Nephron (organoid): Measurements from ENCODE around the gene MRPL51.
A peak's percentile ranks its signal among the peaks of the same experiment; 100 is the strongest.

Experiments
- H3K27ac Mint-ChIP-seq, 3 experiments: 2 replicates each; pipeline ENCODE4 v1.8.0; 2020; ENCODE audit warnings: mixed read lengths in 3 of 3, mild to moderate bottlenecking in 2 of 3, moderate library complexity in 1 of 3
- H3K27me3 Mint-ChIP-seq: 2 replicates; pipeline ENCODE4 v1.8.0; 2021; ENCODE audit warnings: low read depth, mild to moderate bottlenecking, moderate library complexity, mixed read lengths
- H3K36me3 Mint-ChIP-seq: 2 replicates; pipeline ENCODE4 v1.8.0; 2020; ENCODE audit warnings: low read depth, mixed read lengths
- H3K4me1 Mint-ChIP-seq: 2 replicates; pipeline ENCODE4 v1.8.0; 2020; ENCODE audit warnings: mixed read lengths
- H3K4me3 Mint-ChIP-seq, 3 experiments: 2 replicates each; pipeline ENCODE4 v1.8.0; 2020; ENCODE audit warnings: mild to moderate bottlenecking in 3 of 3, mixed read lengths in 3 of 3, moderate library complexity in 2 of 3
- H3K9me3 Mint-ChIP-seq: 2 replicates; pipeline ENCODE4 v1.8.0; 2020; ENCODE audit warnings: mixed read lengths
- TF ChIP-seq, protein P1 (sequence below), 3 experiments: fragments of 200-600 bp; sonication (generic); IDR thresholded peaks; one replicate each; pipeline ENCODE4 v1.5.0; 2021; ENCODE audit warnings: antibody characterized with exemption in 3 of 3; ENCODE audit not compliant: unreplicated experiment in 3 of 3

The MRPL51 gene

DNA sequence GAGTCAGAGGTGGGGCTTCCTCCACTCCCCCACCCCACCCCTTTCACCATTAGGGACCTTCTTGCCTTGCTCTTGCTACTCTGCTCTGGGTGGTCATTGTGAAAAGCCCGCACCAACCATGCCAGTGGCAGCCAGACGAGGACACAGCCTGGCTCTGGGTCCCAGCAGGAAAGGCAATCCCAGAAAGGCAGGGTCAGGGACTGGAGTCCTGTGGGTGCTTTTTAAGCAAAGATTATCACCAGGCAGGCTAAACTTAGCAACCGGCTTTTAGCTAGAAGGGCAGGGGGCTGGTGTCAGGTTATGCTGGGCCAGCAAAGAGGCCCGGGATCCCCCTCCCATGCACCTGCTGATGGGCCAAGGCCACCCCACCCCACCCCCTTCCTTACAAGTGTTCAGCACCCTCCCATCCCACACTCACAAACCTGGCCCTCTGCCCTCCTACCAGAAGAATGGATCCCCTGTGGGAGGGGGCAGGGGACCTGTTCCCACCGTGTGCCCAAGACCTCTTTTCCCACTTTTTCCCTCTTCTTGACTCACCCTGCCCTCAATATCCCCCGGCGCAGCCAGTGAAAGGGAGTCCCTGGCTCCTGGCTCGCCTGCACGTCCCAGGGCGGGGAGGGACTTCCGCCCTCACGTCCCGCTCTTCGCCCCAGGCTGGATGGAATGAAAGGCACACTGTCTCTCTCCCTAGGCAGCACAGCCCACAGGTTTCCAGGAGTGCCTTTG lies 40.0 kb upstream of the MRPL51 start:
- H3K4me1 Mint-ChIP-seq = peaks cover 42% of the 10 kb centered on the region
- H3K4me3 Mint-ChIP-seq = peak overlapping the region; percentile 88 to 95 (median 93)
- H3K27ac Mint-ChIP-seq = peak overlapping the region; percentile 97 to 99 (median 98)
- H3K36me3 Mint-ChIP-seq = peaks cover 53% of the 10 kb centered on the region
- no peaks in the 10 kb centered on the region for H3K27me3 Mint-ChIP-seq
- TF ChIP-seq, protein P1, sequence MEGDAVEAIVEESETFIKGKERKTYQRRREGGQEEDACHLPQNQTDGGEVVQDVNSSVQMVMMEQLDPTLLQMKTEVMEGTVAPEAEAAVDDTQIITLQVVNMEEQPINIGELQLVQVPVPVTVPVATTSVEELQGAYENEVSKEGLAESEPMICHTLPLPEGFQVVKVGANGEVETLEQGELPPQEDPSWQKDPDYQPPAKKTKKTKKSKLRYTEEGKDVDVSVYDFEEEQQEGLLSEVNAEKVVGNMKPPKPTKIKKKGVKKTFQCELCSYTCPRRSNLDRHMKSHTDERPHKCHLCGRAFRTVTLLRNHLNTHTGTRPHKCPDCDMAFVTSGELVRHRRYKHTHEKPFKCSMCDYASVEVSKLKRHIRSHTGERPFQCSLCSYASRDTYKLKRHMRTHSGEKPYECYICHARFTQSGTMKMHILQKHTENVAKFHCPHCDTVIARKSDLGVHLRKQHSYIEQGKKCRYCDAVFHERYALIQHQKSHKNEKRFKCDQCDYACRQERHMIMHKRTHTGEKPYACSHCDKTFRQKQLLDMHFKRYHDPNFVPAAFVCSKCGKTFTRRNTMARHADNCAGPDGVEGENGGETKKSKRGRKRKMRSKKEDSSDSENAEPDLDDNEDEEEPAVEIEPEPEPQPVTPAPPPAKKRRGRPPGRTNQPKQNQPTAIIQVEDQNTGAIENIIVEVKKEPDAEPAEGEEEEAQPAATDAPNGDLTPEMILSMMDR (IDR thresholded peaks at IDR 0.05; ENCODE audit: unreplicated experiment in 3 of 3) = no peak
- H3K9me3 Mint-ChIP-seq = no peaks in the 10 kb centered on the region

DNA sequence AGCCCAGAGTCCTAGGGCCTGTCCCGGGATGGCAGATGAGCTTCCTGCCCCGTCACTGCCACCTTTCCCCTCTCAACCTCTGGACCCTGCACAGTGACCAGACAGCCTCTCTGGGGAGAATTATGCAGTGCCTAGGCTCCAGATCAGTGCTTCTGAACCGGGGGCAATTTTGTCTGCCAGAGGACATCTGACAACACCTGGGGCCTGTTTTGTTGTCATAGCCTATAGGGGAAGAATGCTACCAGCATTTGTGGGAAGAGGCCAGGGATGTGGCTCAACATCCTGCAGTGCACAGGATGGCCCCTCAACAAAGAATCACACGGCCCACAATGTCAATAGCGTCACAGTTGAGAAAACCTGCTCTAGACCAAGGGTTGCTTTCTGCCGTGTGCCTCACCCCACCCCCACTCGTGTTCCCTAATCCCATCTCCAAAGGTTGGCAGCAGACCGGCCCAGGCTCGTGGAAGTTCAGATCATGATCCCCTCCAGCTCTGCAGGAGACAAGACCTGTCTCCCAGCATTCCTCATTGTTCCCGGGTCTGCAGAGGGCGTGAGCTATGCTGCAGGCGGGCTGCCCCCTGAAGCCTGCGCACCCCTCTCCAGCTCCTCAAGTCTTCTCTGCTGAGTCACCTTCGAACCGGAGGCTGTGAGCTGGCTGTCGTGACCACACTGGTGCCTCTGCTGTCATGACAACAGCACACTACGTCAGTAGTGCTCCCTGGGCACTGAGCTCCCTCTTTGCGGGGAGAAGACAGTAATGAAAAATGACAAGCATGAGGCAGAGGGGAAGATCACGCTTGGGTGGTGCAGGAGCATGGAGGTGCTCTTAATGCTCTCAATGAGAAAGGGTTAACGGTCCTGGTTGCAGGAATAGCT lies 39.2 kb upstream of the MRPL51 start:
- H3K36me3 Mint-ChIP-seq = peaks cover 53% of the 10 kb centered on the region
- H3K4me1 Mint-ChIP-seq = peaks cover 35% of the 10 kb centered on the region
- H3K4me3 Mint-ChIP-seq = peak overlapping the region; percentile 88 to 95 (median 93)
- no peaks in the 10 kb centered on the region for H3K27me3 Mint-ChIP-seq
- H3K9me3 Mint-ChIP-seq = no peaks in the 10 kb centered on the region
- peak overlapping the region; percentile 97 to 99 (median 98) for H3K27ac Mint-ChIP-seq
- TF ChIP-seq, protein P1 (IDR thresholded peaks at IDR 0.05; ENCODE audit: unreplicated experiment in 3 of 3) = no peak

DNA sequence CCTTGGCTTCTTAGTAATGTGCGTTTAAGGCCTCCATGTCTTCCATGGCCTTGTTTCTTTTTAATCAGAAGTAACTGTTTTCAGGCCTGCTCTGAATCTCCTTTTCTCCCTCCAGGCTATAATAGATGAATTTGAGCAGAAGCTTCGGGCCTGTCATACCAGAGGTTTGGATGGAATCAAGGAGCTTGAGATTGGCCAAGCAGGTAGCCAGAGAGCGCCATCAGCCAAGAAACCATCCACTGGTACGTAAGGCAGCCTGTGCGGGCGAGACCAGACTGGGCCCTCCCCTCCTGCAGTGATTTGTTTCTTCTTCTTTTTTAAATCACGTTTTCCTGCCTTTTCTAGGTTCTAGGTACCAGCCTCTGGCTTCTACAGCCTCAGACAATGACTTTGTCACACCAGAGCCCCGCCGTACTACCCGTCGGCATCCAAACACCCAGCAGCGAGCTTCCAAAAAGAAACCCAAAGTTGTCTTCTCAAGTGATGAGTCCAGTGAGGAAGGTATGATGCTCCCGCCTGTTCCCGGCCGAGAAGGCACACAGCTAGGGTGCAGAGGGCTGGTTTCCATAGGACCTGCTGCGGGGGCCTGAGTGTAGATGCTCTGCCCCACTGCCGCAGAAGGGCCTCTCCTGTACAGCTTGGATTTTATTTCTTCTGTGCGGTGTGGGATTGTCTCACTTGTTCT lies 37.7 kb upstream of the MRPL51 start:
- Mint-ChIP-seq H3K27ac (peak overlapping the region; percentile 88 to 90 (median 89)), H3K36me3 (peaks cover 58% of the 10 kb centered on the region), H3K9me3 (no peaks in the 10 kb centered on the region), H3K27me3 (no peaks in the 10 kb centered on the region), H3K4me1 (peaks cover 28% of the 10 kb centered on the region), H3K4me3 (peak overlapping the region in 2 of 3 experiments; percentile 42 to 49)
- TF ChIP-seq, protein P1 (IDR thresholded peaks at IDR 0.05; ENCODE audit: unreplicated experiment in 3 of 3) = no peak

DNA sequence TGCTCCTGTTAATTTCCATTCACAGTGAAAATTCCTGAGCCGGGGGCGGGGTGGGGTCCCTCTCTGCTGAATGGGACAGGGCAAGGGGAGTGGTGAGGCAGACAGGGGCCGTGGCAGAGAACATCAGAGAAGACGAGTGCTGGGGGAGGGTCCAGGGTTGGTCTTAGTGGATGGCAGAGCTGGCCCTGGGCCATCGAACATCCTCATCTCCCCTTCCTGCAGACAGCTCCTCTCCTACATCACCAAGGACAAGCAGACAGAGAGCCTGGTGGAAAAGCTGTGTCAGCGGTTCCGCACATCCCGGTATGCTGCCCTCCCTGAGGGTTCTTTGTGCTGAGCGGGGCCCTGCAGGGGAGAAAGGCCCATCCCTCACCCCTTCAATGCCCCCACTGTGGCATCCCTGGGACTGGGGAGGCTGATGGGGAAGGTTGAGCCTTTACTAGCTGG lies 36.3 kb upstream of the MRPL51 start:
- Mint-ChIP-seq H3K4me1 (peaks cover 28% of the 10 kb centered on the region), H3K4me3 (peak overlapping the region in 1 of 3 experiments; percentile 16), H3K27ac (peak overlapping the region; percentile 88 to 90 (median 89)), H3K36me3 (peaks cover 70% of the 10 kb centered on the region), H3K27me3 (no peaks in the 10 kb centered on the region), H3K9me3 (no peaks in the 10 kb centered on the region)
- TF ChIP-seq, protein P1 (IDR thresholded peaks at IDR 0.05; ENCODE audit: unreplicated experiment in 3 of 3) = no peak

DNA sequence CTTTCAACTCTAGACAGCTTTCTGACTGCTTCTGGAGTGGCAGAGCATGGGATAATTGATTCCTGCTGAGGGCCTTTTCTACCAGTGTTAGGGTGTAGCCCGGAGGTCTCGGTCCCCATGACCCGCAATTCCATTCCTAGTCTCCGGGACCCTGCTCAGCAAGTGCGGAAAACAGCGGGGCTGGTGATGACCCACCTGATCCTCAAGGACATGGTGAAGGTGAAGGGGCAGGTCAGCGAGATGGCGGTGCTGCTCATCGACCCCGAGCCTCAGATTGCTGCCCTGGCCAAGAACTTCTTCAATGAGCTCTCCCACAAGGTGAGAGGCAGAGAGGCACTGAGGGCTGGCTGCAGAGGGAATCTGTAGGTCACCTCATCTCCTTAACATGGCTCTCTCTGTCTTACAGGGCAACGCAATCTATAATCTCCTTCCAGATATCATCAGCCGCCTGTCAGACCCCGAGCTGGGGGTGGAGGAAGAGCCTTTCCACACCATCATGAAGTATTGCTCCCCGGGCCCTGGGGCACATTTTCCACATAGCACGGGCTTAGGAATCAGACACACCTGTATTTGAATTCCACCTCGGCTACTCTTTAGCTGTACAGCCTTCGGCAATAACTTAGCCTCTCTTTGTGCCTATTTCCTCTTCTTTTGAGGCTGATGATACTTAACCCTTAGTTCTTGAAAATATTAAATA lies 35.6 kb upstream of the MRPL51 start:
- peak overlapping the region; percentile 88 to 90 (median 89) for H3K27ac Mint-ChIP-seq
- peak overlapping the region in 2 of 3 experiments; percentile 16 to 17 for H3K4me3 Mint-ChIP-seq
- H3K4me1 Mint-ChIP-seq = peaks cover 28% of the 10 kb centered on the region
- TF ChIP-seq, protein P1 (IDR thresholded peaks at IDR 0.05; ENCODE audit: unreplicated experiment in 3 of 3) = no peak
- peaks cover 75% of the 10 kb centered on the region for H3K36me3 Mint-ChIP-seq
- no peaks in the 10 kb centered on the region for H3K9me3 Mint-ChIP-seq
- no peaks in the 10 kb centered on the region for H3K27me3 Mint-ChIP-seq
